HepG2 (cell line): ENCODE measurements around the gene FETUB. TPM values are rescaled to one million over a fixed set of nuclear protein-coding genes. Genes with fewer than 3 reads are reported as not detected.

Source experiments
- AHDC1 ChIP-seq: sonication (generic); formaldehyde crosslinking; IDR thresholded peaks from 2 replicates; pipeline ENCODE4 v1.5.1; 2020; ENCODE audit warnings: mild to moderate bottlenecking, missing genetic modification reagents, borderline replicate concordance
- FOXK1 ChIP-seq: sonication (generic); formaldehyde crosslinking; IDR thresholded peaks from 2 replicates; pipeline ENCODE4 v1.4.0; 2020; ENCODE audit warnings: low read depth, missing genetic modification reagents, borderline replicate concordance
- FOXK2 ChIP-seq: fragments of 450-650 bp; IDR thresholded peaks from 2 replicates; pipeline ENCODE4 v1.6.1; 2016
- FOXP4 ChIP-seq: sonication (generic); formaldehyde crosslinking; IDR thresholded peaks from 2 replicates; pipeline ENCODE4 v1.4.0; 2020; ENCODE audit warnings: missing genetic modification reagents
- NCOA5 ChIP-seq: sonication (generic); formaldehyde crosslinking; IDR thresholded peaks from 2 replicates; pipeline ENCODE4 v1.4.0; 2020; ENCODE audit warnings: missing genetic modification reagents
- NR2C2 ChIP-seq: sonication (generic); formaldehyde crosslinking; IDR thresholded peaks from 2 replicates; pipeline ENCODE4 v1.4.0; 2020; ENCODE audit warnings: missing genetic modification reagents, mild to moderate bottlenecking, moderate library complexity, borderline replicate concordance
- SMAD1 ChIP-seq: sonication (generic); formaldehyde crosslinking; IDR thresholded peaks from 2 replicates; pipeline ENCODE4 v1.4.0; 2020; ENCODE audit warnings: missing genetic modification reagents, low read depth, mild to moderate bottlenecking, borderline replicate concordance
- SMAD9 ChIP-seq: sonication (generic); formaldehyde crosslinking; IDR thresholded peaks from 2 replicates; pipeline ENCODE4 v1.5.1; 2020; ENCODE audit warnings: mild to moderate bottlenecking, missing genetic modification reagents
- ZBTB33 ChIP-seq: sonication (generic); formaldehyde crosslinking; IDR thresholded peaks from 2 replicates; pipeline ENCODE4 v1.4.0; 2020; ENCODE audit warnings: missing genetic modification reagents
- ZBTB42 ChIP-seq: sonication (generic); formaldehyde crosslinking; IDR thresholded peaks from 2 replicates; pipeline ENCODE4 v1.5.0; 2020; ENCODE audit warnings: mild to moderate bottlenecking, missing genetic modification reagents
- ZNF225 ChIP-seq: sonication (generic); formaldehyde crosslinking; IDR thresholded peaks from 2 replicates; pipeline ENCODE4 v1.4.0; 2020; ENCODE audit warnings: mild to moderate bottlenecking, missing genetic modification reagents
- ZNF558 ChIP-seq: sonication (generic); formaldehyde crosslinking; IDR thresholded peaks from 2 replicates; pipeline ENCODE4 v1.9.0; 2022; ENCODE audit warnings: mild to moderate bottlenecking, missing genetic modification reagents, borderline replicate concordance
- ZNF598 ChIP-seq: sonication (generic); formaldehyde crosslinking; IDR thresholded peaks from 2 replicates; pipeline ENCODE4 v1.5.1; 2020; ENCODE audit warnings: mild to moderate bottlenecking, missing genetic modification reagents, borderline replicate concordance
- ZNF619 ChIP-seq: sonication (generic); formaldehyde crosslinking; IDR thresholded peaks from 2 replicates; pipeline ENCODE4 v1.4.0; 2020; ENCODE audit warnings: mild to moderate bottlenecking, missing genetic modification reagents
- ZNF703 ChIP-seq: sonication (generic); formaldehyde crosslinking; IDR thresholded peaks from 2 replicates; pipeline ENCODE4 v1.5.1; 2020; ENCODE audit warnings: missing genetic modification reagents, mild to moderate bottlenecking, moderate library complexity, borderline replicate concordance
- polyA plus RNA-seq, 8 experiments: library from polyadenylated mRNA; depleted of rRNA in 3 of 8; stranded (reverse) in 7 of 8; unstranded in 1 of 8; fragments of >200 nt; fragmentation: Illumina TruSeq in 4 of 8; extraction: Trizol in 4 of 8; gene quantifications; 2 replicates each; pipeline versions ENCODE4 v1.2.1 to v1.2.3, GENCODE V29; 2011 to 2016; ENCODE audit warnings: low read depth in 4 of 8, missing spikeins in 1 of 8, mixed read lengths in 1 of 8; ENCODE audit not compliant: insufficient read depth in 1 of 8
- total RNA-seq, 5 experiments: library from RNA; depleted of rRNA; stranded (reverse); fragments of >200 nt; fragmentation: Illumina TruSeq; extraction: Trizol; gene quantifications; 2 replicates each; pipeline ENCODE4 v1.2.3, GENCODE V29; 2016; ENCODE audit warnings: low read depth in 1 of 5
- TF ChIP-seq, protein P1 (sequence below): sonication (generic); formaldehyde crosslinking; IDR thresholded peaks from 2 replicates; pipeline ENCODE4 v1.4.0; 2020; ENCODE audit warnings: low read depth, mild to moderate bottlenecking, missing genetic modification reagents

FETUB gene
- total and polyA plus RNA-seq, 2 of the 13 experiments (the other 11 are each of a cell fraction or from before 2014, with no cell fraction given), result 2.1 to 4.4 TPM

DNA sequence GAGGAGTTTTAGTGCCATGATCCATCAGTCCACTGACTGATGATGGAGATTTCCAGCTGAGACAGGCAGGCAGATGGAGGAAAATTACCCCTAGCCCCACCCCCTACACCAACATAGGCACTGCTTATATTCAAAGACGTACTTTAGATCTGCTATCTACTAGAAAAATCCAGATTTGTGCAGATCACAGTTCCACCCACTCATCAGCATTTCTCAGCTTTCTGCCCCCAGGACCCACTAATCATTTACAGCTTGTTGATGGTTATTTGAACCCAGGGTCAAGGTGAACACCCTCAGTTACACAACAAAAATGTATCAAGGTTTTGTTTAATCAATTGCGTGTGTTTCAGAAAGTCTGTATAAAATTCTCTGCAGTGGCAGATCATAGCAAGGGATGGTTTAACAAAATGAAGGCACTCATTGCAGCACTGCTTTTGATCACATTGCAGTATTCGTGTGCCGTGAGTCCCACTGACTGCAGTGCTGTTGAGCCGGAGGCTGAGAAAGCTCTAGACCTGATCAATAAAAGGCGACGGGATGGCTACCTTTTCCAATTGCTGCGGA is 25.5 kb downstream of the FETUB start, which contains the start of gene HRG (continued):
- TF ChIP-seq AHDC1 (CRISPR knock-in tag), result peak; percentile 54; the same call in 1 of the 2 replicates
- no peak for TF ChIP-seq NCOA5 (CRISPR knock-in tag)
- TF ChIP-seq FOXK1, result no peak; the same call in 1 of the 2 replicates
- TF ChIP-seq ZBTB33 (CRISPR knock-in tag), result no peak
- no peak for TF ChIP-seq ZNF703 (CRISPR knock-in tag)
- no peak for TF ChIP-seq SMAD1 (CRISPR knock-in tag)
- no peak for TF ChIP-seq ZNF225 (CRISPR knock-in tag)
- TF ChIP-seq ZNF598 (CRISPR knock-in tag), result no peak
- TF ChIP-seq ZNF558, result no peak
- TF ChIP-seq NR2C2 (CRISPR knock-in tag), result peak; percentile 26; the same call in 1 of the 2 replicates
- no peak for TF ChIP-seq SMAD9
- TF ChIP-seq, protein P1, sequence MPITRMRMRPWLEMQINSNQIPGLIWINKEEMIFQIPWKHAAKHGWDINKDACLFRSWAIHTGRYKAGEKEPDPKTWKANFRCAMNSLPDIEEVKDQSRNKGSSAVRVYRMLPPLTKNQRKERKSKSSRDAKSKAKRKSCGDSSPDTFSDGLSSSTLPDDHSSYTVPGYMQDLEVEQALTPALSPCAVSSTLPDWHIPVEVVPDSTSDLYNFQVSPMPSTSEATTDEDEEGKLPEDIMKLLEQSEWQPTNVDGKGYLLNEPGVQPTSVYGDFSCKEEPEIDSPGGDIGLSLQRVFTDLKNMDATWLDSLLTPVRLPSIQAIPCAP (CRISPR knock-in tag), result no peak
- no peak for TF ChIP-seq ZBTB42 (CRISPR knock-in tag)
- TF ChIP-seq FOXK2, result no peak
- TF ChIP-seq ZNF619 (CRISPR knock-in tag), result no peak
- 0 out of 2 replicates have a peak, but pooled peaks have one; percentile 18 for TF ChIP-seq FOXP4 (CRISPR knock-in tag)
